PFSK-1 (cell line): ENCODE measurements around the gene SSH2.

Source experiments
- FOXP2 ChIP-seq: optimal IDR thresholded peaks from 2 replicates; pipeline ENCODE3; 2011; ENCODE audit warnings: borderline replicate concordance, control low read depth, inconsistent platforms; ENCODE audit not compliant: insufficient read depth; ENCODE audit errors: extremely low read length, extremely low read depth
- POLR2AphosphoS5 ChIP-seq: IDR thresholded peaks from 2 replicates; pipeline ENCODE4 v1.6.1; 2012; ENCODE audit warnings: low read depth, mild to moderate bottlenecking, control low read depth, low read length, moderate library complexity
- REST ChIP-seq, 2 experiments: IDR thresholded peaks; 2 replicates each; pipeline versions ENCODE4 v1.6.1 to v1.8.0; 2011 to 2012; ENCODE audit warnings: low read depth in 2 of 2, low read length in 2 of 2, control low read depth in 1 of 2, inconsistent platforms in 1 of 2, mild to moderate bottlenecking in 1 of 2, moderate library complexity in 1 of 2; ENCODE audit not compliant: insufficient read depth in 1 of 2
- SIN3A ChIP-seq: IDR thresholded peaks from 2 replicates; pipeline ENCODE4 v1.6.1; 2012; ENCODE audit warnings: mild to moderate bottlenecking, low read length, moderate library complexity, borderline replicate concordance; ENCODE audit not compliant: insufficient read depth
- TAF1 ChIP-seq: IDR thresholded peaks from 2 replicates; pipeline ENCODE4 v1.6.1; 2012; ENCODE audit warnings: low read length, control low read depth, borderline replicate concordance; ENCODE audit not compliant: insufficient read depth

Gene SSH2

DNA sequence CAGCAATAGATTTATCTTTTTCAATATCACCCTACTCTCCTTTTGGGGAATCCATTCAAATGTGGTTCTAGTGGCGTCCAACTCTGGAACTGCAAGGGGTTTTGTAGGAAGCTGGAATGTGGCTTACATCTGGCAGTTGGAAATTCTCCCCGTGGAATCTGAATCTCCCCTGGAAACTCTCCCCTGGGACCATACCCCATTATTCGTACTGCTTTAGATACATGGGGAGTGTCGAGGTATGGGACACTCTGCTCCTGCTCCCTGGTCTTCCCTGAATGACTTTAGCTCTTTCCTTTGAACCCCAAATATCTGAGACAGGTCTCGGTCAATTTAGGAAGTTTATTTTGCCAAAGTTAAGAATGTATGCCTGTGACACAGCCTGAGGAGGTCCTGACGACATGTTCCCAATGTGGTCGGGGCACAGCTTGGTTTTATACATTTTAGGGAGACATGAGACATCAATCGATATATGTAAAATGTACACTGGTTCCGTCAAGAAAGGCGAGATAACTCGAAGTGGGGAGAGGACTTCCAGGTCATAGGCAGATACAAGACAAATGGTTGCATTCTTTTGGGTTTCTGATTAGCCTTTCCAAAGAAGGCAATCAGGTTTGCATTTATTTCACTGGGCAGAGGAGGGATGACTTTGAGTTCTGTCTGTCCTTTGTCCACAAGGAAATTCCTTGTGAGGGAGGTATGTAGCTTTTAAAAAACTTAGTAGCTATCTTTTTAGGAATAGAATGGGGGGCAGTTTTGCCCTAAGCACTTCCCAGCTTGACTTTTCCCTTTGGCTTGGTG lies 218.2 kb downstream of the SSH2 start:
- TF ChIP-seq POLR2AphosphoS5 (no peak), TAF1 (no peak), REST (IDR thresholded peaks at IDR 0.05; ENCODE audit: insufficient read depth in 1 of 2, low read depth in 2 of 2, low read length in 2 of 2) (no peak), FOXP2 (no peak), SIN3A (no peak)

- TF ChIP-seq REST (IDR thresholded peaks at IDR 0.05; ENCODE audit: insufficient read depth in 1 of 2, low read depth in 2 of 2, low read length in 2 of 2) = peak in 1 of 2 experiments; percentile 76; a peak in 2 of 4 replicates
- TF ChIP-seq SIN3A = peak; percentile 85; the same call in 1 of the 2 replicates
- TF ChIP-seq POLR2AphosphoS5 = no peak
- TF ChIP-seq TAF1 = peak; percentile 58; the same call in 1 of the 2 replicates
- no peak for TF ChIP-seq FOXP2
Measured at GRCh38 chr17:29710891-29711418, 219.1 kb downstream of the SSH2 start.

- TF ChIP-seq TAF1 (no peak), REST (IDR thresholded peaks at IDR 0.05; ENCODE audit: insufficient read depth in 1 of 2, low read depth in 2 of 2, low read length in 2 of 2) (no peak), FOXP2 (no peak), SIN3A (no peak), POLR2AphosphoS5 (no peak)
Measured at GRCh38 chr17:29710520-29710884, 219.5 kb downstream of the SSH2 start.

DNA sequence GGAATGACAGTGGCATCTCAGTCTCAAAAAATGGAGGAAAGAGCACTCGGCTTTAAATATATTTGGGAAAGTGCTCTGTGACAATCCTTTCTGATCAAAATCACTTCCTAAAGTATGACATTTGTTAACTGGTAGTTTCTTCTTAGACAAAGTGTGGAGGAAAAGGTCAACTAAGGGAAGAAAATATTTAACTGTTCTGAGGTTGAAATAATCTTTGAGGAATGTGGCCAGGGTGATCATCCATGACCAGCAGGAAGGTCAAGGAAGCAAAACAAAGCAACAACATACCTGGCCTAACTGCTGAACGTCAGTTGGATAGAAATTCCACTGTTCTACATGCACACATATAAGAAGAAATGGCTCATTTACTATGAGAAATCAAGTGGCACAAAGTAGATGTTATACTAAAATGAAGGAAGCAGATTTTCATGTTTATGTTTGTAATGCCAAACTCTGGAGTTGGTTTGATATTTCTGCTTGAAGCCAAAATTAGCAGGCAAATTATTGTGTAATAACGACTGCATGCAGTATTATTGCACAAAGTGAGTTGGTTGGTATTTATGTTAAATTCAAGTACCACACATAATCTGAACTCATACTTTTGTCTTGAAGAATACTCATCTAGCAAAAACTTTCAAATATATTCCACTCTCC lies 220.0 kb downstream of the SSH2 start:
- TF ChIP-seq POLR2AphosphoS5 = no peak
- TF ChIP-seq REST (IDR thresholded peaks at IDR 0.05; ENCODE audit: insufficient read depth in 1 of 2, low read depth in 2 of 2, low read length in 2 of 2) = no peak
- TF ChIP-seq SIN3A = no peak
- TF ChIP-seq FOXP2 = no peak
- no peak for TF ChIP-seq TAF1
